GM19328 (cell line): ENCODE results near the gene PAM.
"Not testable (repeated sequence)": the region's sequence is repeated elsewhere in the genome, so short reads cannot be mapped to it uniquely, and the experiment has no call there.

Experiments
- ATAC-seq: cut with Tn5 transposase; IDR thresholded peaks from one replicate; pipeline ENCODE4 v1.9.1; 2021; ENCODE audit warnings: mild to moderate bottlenecking, moderate library complexity; ENCODE audit not compliant: unreplicated experiment

The PAM gene

GRCh38 chr5:103035701-103036100, 280.6 kb downstream of the PAM start:
- ATAC-seq, result no peak

GRCh38 chr5:103036601-103037000, 281.5 kb downstream of the PAM start:
- ATAC-seq, result no peak

- ATAC-seq, result no peak
These were observed 282.8 kb downstream of the PAM start for GRCh38 chr5:103037673-103038455.

GRCh38 chr5:103041071-103041676, 286.1 kb downstream of the PAM start:
- ATAC-seq, result no peak

GRCh38 chr5:103046706-103047105, 291.6 kb downstream of the PAM start:
- ATAC-seq, result not testable (repeated sequence)

GRCh38 chr5:103057208-103058130, 302.4 kb downstream of the PAM start:
- ATAC-seq, result no peak

GRCh38 chr5:103059525-103059924, 304.4 kb downstream of the PAM start:
- no peak for ATAC-seq

GRCh38 chr5:103060424-103060954, 305.4 kb downstream of the PAM start:
- ATAC-seq, result no peak

- ATAC-seq, result no peak
These were observed 311.2 kb downstream of the PAM start for GRCh38 chr5:103066326-103066725.

- ATAC-seq, result not testable (repeated sequence)
These were observed 318.4 kb downstream of the PAM start for GRCh38 chr5:103073500-103073899.

GRCh38 chr5:103075442-103075841, 320.3 kb downstream of the PAM start:
- no peak for ATAC-seq
